Measurements from ENCODE around the gene FBXW12. TPM values are rescaled to one million over a fixed set of nuclear protein-coding genes. Genes with fewer than 3 reads are reported as not detected.

Gene FBXW12
- total RNA-seq, 1 donor from 2014 or later, result not detected

DNA sequence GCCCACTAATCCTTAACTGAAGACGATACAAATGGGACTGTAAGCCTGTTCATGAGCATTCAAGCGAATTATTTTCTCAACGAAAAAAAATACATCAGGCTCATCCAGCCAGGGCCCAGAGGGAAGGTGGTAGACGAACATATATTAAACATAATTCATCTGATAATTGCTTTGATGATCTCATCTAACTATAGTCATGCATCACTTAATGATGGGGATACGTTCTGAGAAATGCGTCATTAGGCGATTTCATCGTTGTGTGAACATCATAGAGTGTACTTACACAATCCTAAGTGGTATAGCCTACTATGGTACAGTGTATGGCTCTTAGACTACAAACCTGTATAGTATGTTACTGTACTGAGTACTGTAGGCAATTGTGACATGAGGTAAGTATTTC, 28.6 kb upstream of the FBXW12 start:
- Histone ChIP-seq H3K4me3 (no peak overlapping the region), H3K27me3 (no peaks in the 10 kb centered on the region), H3K36me3 (no peaks in the 10 kb centered on the region), H3K27ac (no peak overlapping the region), H3K4me1 (no peaks in the 10 kb centered on the region), H3K9me3 (no peaks in the 10 kb centered on the region)
- no peak for ATAC-seq
- no peak for TF ChIP-seq CTCF (IDR thresholded peaks at IDR 0.05)
- intact Hi-C loops (cut with DNase I), result no loop called here
- DNase-seq, result no peak

GRCh38 chr3:48344867-48345507, 27.0 kb upstream of the FBXW12 start:
- DNase-seq, result no peak

DNA sequence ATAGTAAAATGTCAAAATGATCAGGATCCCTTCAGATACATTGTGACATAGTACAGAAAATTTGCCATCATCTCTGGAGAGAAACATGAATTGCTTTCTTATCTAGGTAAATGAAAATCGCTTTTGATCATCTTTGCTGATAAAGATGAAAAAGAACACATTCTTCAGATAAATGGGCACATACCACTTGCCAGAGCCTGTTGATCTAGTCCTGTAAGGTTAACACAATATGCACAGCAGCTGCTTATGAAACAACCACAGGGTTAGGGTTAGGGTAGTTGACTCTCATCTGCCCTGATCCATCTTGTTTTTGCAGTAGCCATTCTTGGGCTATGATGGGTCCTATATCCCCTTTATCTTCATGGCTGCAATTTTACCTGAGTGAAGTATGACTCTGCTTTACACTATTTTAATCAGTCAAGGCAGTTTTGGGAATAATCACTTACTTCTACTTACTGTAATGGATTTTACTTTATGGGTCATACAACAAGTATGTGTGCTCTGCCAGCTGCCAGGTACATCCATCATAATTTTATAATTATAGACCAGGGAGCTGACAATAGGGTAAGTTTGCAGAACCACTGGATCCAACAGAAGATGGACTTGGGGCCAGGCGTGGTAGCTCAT, 26.0 kb upstream of the FBXW12 start:
- Histone ChIP-seq H3K9me3 (no peaks in the 10 kb centered on the region), H3K4me3 (no peak overlapping the region), H3K36me3 (no peaks in the 10 kb centered on the region), H3K27ac (no peak overlapping the region), H3K27me3 (no peaks in the 10 kb centered on the region), H3K4me1 (no peaks in the 10 kb centered on the region)
- no peak for ATAC-seq
- DNase-seq, result no peak
- TF ChIP-seq CTCF (IDR thresholded peaks at IDR 0.05), result no peak
- intact Hi-C loops (cut with DNase I), result no loop called here

More at GRCh38 chr3:48344867-48345507, 27.0 kb upstream of the FBXW12 start:
- Histone ChIP-seq H3K4me1 (no peaks in the 10 kb centered on the region), H3K4me3 (no peak overlapping the region), H3K9me3 (no peaks in the 10 kb centered on the region), H3K36me3 (no peaks in the 10 kb centered on the region), H3K27me3 (no peaks in the 10 kb centered on the region), H3K27ac (no peak overlapping the region)
- ATAC-seq, result no peak
- no peak for TF ChIP-seq CTCF (IDR thresholded peaks at IDR 0.05)
- intact Hi-C loops (cut with DNase I), result no loop called here

DNA sequence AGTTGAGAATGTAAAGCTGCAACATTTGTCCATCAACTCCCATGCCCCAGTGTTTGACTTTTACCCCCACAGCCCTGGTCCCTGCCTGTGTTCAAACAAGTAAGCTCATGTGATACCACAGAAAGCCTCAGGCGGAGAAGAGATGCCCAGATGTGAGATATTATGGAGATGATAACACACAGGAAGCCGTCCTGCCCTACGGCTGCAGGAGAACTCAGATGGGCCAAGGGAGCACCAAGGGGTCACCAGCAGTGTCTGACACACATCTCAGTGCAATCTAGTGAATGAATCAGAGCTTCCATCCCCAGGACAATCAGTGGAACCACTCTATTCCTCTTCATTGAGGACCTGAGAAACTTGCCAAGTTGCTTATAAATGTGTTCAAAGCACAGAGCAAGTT, 24.5 kb upstream of the FBXW12 start:
- Histone ChIP-seq H3K4me1 (no peaks in the 10 kb centered on the region), H3K27ac (no peak overlapping the region), H3K36me3 (no peaks in the 10 kb centered on the region), H3K9me3 (no peaks in the 10 kb centered on the region), H3K4me3 (no peak overlapping the region), H3K27me3 (no peaks in the 10 kb centered on the region)
- DNase-seq (no peak), ATAC-seq (no peak)
- no peak for TF ChIP-seq CTCF (IDR thresholded peaks at IDR 0.05)
- intact Hi-C loops (cut with DNase I), result no loop called here

- intact Hi-C loops (cut with DNase I), result no loop called here
- no peaks in the 10 kb centered on the region for H3K36me3 ChIP-seq
- H3K9me3 ChIP-seq, result no peaks in the 10 kb centered on the region
- TF ChIP-seq CTCF (IDR thresholded peaks at IDR 0.05), result no peak
- ATAC-seq (no peak), DNase-seq (no peak)
- H3K4me1 ChIP-seq, result no peaks in the 10 kb centered on the region
- H3K27me3 ChIP-seq, result no peaks in the 10 kb centered on the region
- no peak overlapping the region for H3K27ac ChIP-seq
- no peak overlapping the region for H3K4me3 ChIP-seq
Measured at GRCh38 chr3:48352546-48352945, 19.5 kb upstream of the FBXW12 start.

Measured in upper lobe of right lung (tissue), 1 donor.